CD14-positive monocyte (primary cell): Measurements from ENCODE around the gene KLHL3. TPM values are rescaled to one million over a fixed set of nuclear protein-coding genes. Genes with fewer than 3 reads are reported as not detected.

ENCODE experiments used
- DNase-seq, 3 donors: peaks; one replicate each; pipeline ENCODE4 v3.0.0-alpha.2; 2011 to 2022
- H2AFZ ChIP-seq: 2 replicates; pipeline ENCODE4 v1.6.0; 2012; ENCODE audit warnings: mild to moderate bottlenecking, low read depth, low read length, inconsistent platforms; ENCODE audit not compliant: insufficient read depth, poor library complexity, severe bottlenecking
- H3K27ac ChIP-seq, 2 donors: 1 replicate in 1 of 2; 2 replicates in 1 of 2; pipeline ENCODE4 v1.5.1; 2012 to 2013; ENCODE audit warnings: low read length in 2 of 2, control low read depth in 1 of 2, inconsistent platforms in 1 of 2, low read depth in 1 of 2, mild to moderate bottlenecking in 1 of 2
- H3K27me3 ChIP-seq, 2 donors: one replicate each; pipeline versions ENCODE4 v1.6.0 to v1.6.1; 2011 to 2013; ENCODE audit warnings: low read length in 2 of 2; ENCODE audit not compliant: control insufficient read depth in 2 of 2, insufficient read depth in 2 of 2
- H3K36me3 ChIP-seq, 2 donors: replicated peaks in 1 of 2; 1 replicate in 1 of 2; 2 replicates in 1 of 2; pipeline versions ENCODE4 v1.5.1 to v1.6.1; 2012 to 2013; ENCODE audit warnings: low read length in 2 of 2, control low read depth in 1 of 2, inconsistent platforms in 1 of 2, mild to moderate bottlenecking in 1 of 2; ENCODE audit not compliant: insufficient read depth in 2 of 2, control insufficient read depth in 1 of 2
- H3K4me1 ChIP-seq, 2 donors: 1 replicate in 1 of 2; 2 replicates in 1 of 2; pipeline versions ENCODE4 v1.5.1 to v1.6.1; 2012 to 2013; ENCODE audit warnings: low read length in 2 of 2, control low read depth in 1 of 2, inconsistent platforms in 1 of 2, mild to moderate bottlenecking in 1 of 2, moderate library complexity in 1 of 2; ENCODE audit not compliant: insufficient read depth in 2 of 2, control insufficient read depth in 1 of 2
- H3K4me2 ChIP-seq: replicated peaks from 2 replicates; pipeline ENCODE3; 2012; ENCODE audit warnings: low read length, moderate library complexity, mild to moderate bottlenecking; ENCODE audit not compliant: poor library complexity, severe bottlenecking; ENCODE audit errors: extremely low read depth
- H3K4me3 ChIP-seq, 3 experiments: fragments of 200-600 bp in 1 of 3; sonication (generic) in 1 of 3; replicated peaks in 1 of 3; 1 replicate in 2 of 3; 2 replicates in 1 of 3; pipeline ENCODE4 v1.5.1; 2011 to 2013; ENCODE audit warnings: low read length in 3 of 3, mild to moderate bottlenecking in 3 of 3, control low read depth in 2 of 3, low read depth in 2 of 3, inconsistent platforms in 1 of 3, moderate library complexity in 1 of 3
- H3K79me2 ChIP-seq: 2 replicates; pipeline ENCODE4 v1.6.0; 2012; ENCODE audit warnings: mild to moderate bottlenecking, control low read depth, inconsistent platforms, low read length, moderate library complexity; ENCODE audit not compliant: insufficient read depth
- H3K9ac ChIP-seq: 2 replicates; pipeline ENCODE4 v1.6.0; 2017; ENCODE audit warnings: low read length, mild to moderate bottlenecking; ENCODE audit not compliant: insufficient read depth, poor library complexity, severe bottlenecking
- H3K9me3 ChIP-seq, 2 donors: replicated peaks in 1 of 2; 1 replicate in 1 of 2; 2 replicates in 1 of 2; pipeline versions ENCODE4 v1.5.1 to v1.6.1; 2012 to 2013; ENCODE audit warnings: low read length in 2 of 2, control low read depth in 1 of 2; ENCODE audit not compliant: control insufficient read depth in 1 of 2, insufficient read depth in 1 of 2
- H4K20me1 ChIP-seq: 2 replicates; pipeline ENCODE4 v1.6.0; 2012; ENCODE audit warnings: mild to moderate bottlenecking, low read length, control low read depth, moderate library complexity; ENCODE audit not compliant: insufficient read depth
- H3K27ac Mint-ChIP-seq, 7 donors: one replicate each; pipeline ENCODE4 v1.8.0; 2020; ENCODE audit warnings: mild to moderate bottlenecking in 7 of 7, mixed read lengths in 7 of 7, moderate library complexity in 6 of 7, inconsistent platforms in 2 of 7
- H3K27me3 Mint-ChIP-seq, 3 donors: one replicate each; pipeline ENCODE4 v1.8.0; 2021 to 2022; ENCODE audit warnings: low read depth in 3 of 3, mild to moderate bottlenecking in 3 of 3, mixed read lengths in 3 of 3, moderate library complexity in 3 of 3, inconsistent platforms in 1 of 3
- H3K36me3 Mint-ChIP-seq, 2 donors: one replicate each; pipeline ENCODE4 v1.8.0; 2020; ENCODE audit warnings: mixed read lengths in 2 of 2, inconsistent platforms in 1 of 2, mild to moderate bottlenecking in 1 of 2
- H3K4me1 Mint-ChIP-seq: one replicate; pipeline ENCODE4 v1.8.0; 2020; ENCODE audit warnings: mild to moderate bottlenecking, mixed read lengths
- H3K4me3 Mint-ChIP-seq, 2 donors: one replicate each; pipeline ENCODE4 v1.8.0; 2020; ENCODE audit warnings: mild to moderate bottlenecking in 2 of 2, mixed read lengths in 2 of 2, moderate library complexity in 1 of 2
- H3K9me3 Mint-ChIP-seq, 7 donors: one replicate each; pipeline ENCODE4 v1.8.0; 2020 to 2022; ENCODE audit warnings: mixed read lengths in 7 of 7, mild to moderate bottlenecking in 6 of 7, moderate library complexity in 6 of 7, inconsistent platforms in 2 of 7
- WGBS: methylation state at CpG from one replicate; pipeline ENCODE4 v1.1.5; 2013; ENCODE audit warnings: missing lambda C conversion rate; ENCODE audit not compliant: insufficient coverage; 5-methylcytosine and 5-hydroxymethylcytosine counted together
- intact Hi-C, 2 donors: fragments of 100-400 bp; cut with micrococcal nuclease; formaldehyde crosslinking; loops; one replicate each; pipeline versions ENCODE4 v1.15.0 to v1.15.1; 2023
- polyA plus RNA-seq, 3 donors: library from polyadenylated mRNA; depleted of rRNA in 1 of 3; unstranded in 2 of 3; stranded (reverse) in 1 of 3; fragments of 300-500 nt in 2 of 3; fragments of >200 nt in 1 of 3; fragmentation: Illumina TruSeq in 2 of 3; gene quantifications; 1 replicate in 2 of 3; 2 replicates in 1 of 3; pipeline ENCODE4 v1.2.3, GENCODE V29; 2012 to 2021
- TF ChIP-seq, protein P1 (sequence below): fragments of 200-600 bp; IDR thresholded peaks from one replicate; pipeline ENCODE4 v1.8.0; 2022; ENCODE audit warnings: antibody characterized with exemption, mild to moderate bottlenecking

The KLHL3 gene
- polyA plus RNA-seq, 3 donors: 0.71 TPM; not detected in 2

GRCh38 chr5:137599457-137599856 is 136.4 kb downstream of the KLHL3 start:
- H3K36me3 ChIP-seq: no peaks in the 10 kb centered on the region
- no peak overlapping the region for H3K27ac ChIP-seq
- no peaks in the 10 kb centered on the region for H3K9me3 ChIP-seq
- H3K79me2 ChIP-seq: no peaks in the 10 kb centered on the region
- peaks cover 33 to 53% (median 44%) of the 10 kb centered on the region in 3 donors for H3K27me3 Mint-ChIP-seq
- TF ChIP-seq, protein P1, sequence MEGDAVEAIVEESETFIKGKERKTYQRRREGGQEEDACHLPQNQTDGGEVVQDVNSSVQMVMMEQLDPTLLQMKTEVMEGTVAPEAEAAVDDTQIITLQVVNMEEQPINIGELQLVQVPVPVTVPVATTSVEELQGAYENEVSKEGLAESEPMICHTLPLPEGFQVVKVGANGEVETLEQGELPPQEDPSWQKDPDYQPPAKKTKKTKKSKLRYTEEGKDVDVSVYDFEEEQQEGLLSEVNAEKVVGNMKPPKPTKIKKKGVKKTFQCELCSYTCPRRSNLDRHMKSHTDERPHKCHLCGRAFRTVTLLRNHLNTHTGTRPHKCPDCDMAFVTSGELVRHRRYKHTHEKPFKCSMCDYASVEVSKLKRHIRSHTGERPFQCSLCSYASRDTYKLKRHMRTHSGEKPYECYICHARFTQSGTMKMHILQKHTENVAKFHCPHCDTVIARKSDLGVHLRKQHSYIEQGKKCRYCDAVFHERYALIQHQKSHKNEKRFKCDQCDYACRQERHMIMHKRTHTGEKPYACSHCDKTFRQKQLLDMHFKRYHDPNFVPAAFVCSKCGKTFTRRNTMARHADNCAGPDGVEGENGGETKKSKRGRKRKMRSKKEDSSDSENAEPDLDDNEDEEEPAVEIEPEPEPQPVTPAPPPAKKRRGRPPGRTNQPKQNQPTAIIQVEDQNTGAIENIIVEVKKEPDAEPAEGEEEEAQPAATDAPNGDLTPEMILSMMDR: no peak
- no peaks in the 10 kb centered on the region for H3K4me1 ChIP-seq
- H3K4me1 Mint-ChIP-seq: peaks cover under 1% of the 10 kb centered on the region
- intact Hi-C loops: no loop called here
- no peak for DNase-seq
- H2AFZ ChIP-seq: no peak overlapping the region
- H3K4me3 Mint-ChIP-seq: peak overlapping the region in 1 of 2 donors; percentile 1
- no peaks in the 10 kb centered on the region for H4K20me1 ChIP-seq
- H3K4me2 ChIP-seq: no peak overlapping the region
- no peak overlapping the region for H3K27ac Mint-ChIP-seq
- WGBS: 85% methylated on average over 6 of the region's 6 CpGs
- H3K27me3 ChIP-seq: peaks cover 21 to 44% of the 10 kb centered on the region in 2 donors
- H3K36me3 Mint-ChIP-seq: no peaks in the 10 kb centered on the region
- H3K9ac ChIP-seq: no peak overlapping the region
- peaks cover 0 to 5% (median 0%) of the 10 kb centered on the region in 7 donors for H3K9me3 Mint-ChIP-seq
- no peak overlapping the region for H3K4me3 ChIP-seq

DNA sequence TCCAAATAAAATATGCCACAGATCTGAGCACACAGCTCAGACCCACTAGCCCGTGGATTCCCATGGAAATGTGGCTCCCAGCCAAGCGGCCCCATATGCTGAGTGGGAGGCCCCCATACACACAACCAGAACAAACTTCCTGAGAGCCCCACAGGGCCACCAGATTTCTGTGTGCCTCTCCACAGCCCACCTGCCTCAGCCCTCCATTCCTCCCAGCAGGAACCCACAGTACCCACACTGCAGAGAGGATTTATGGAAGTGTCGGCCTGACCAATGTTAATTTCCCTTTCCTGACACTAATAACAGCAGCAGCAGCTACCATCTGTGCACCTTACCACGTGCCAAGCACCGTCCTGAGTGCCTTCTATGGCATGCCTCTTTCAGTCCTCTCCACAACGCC is 137.5 kb downstream of the KLHL3 start:
- Mint-ChIP-seq H3K36me3 (no peaks in the 10 kb centered on the region), H3K27ac (no peak overlapping the region), H3K4me1 (no peaks in the 10 kb centered on the region), H3K9me3 (peaks cover 0 to 5% (median 0%) of the 10 kb centered on the region in 7 donors), H3K4me3 (peak overlapping the region in 1 of 2 donors; percentile 27), H3K27me3 (peaks cover 31 to 50% (median 43%) of the 10 kb centered on the region in 3 donors)
- Histone ChIP-seq H3K9me3 (no peaks in the 10 kb centered on the region), H3K36me3 (no peaks in the 10 kb centered on the region), H2AFZ (no peak overlapping the region), H3K27me3 (peaks cover 26 to 52% of the 10 kb centered on the region in 2 donors), H3K27ac (no peak overlapping the region), H3K4me2 (no peak overlapping the region), H3K79me2 (no peaks in the 10 kb centered on the region), H3K4me3 (no peak overlapping the region), H3K4me1 (no peaks in the 10 kb centered on the region), H3K9ac (no peak overlapping the region), H4K20me1 (no peaks in the 10 kb centered on the region)
- TF ChIP-seq, protein P1: no peak
- intact Hi-C loops: no loop called here
- WGBS: 0% methylated on average over 5 of the region's 6 CpGs
- DNase-seq: no peak
